NT2/D1 (cell line): ENCODE data around the gene ZMIZ2.
"Not testable (repeated sequence)": the region's sequence is repeated elsewhere in the genome, so short reads cannot be mapped to it uniquely, and the experiment has no call there.

ENCODE experiments used
- DNase-seq: peaks from one replicate; pipeline ENCODE4 v3.0.0-alpha.2; 2011; ENCODE audit warnings: low read depth, low spot score
- H3K27me3 ChIP-seq: 2 replicates; pipeline ENCODE4 v1.6.0; 2011; ENCODE audit warnings: mild to moderate bottlenecking; ENCODE audit not compliant: insufficient read length, insufficient read depth
- H3K36me3 ChIP-seq: 2 replicates; pipeline ENCODE4 v1.6.1; 2011; ENCODE audit warnings: mild to moderate bottlenecking, low read length, mixed read lengths; ENCODE audit not compliant: insufficient read depth, insufficient read length
- H3K4me1 ChIP-seq: 2 replicates; pipeline ENCODE4 v1.5.1; 2011; ENCODE audit not compliant: insufficient read depth, insufficient read length
- H3K4me3 ChIP-seq: 2 replicates; pipeline ENCODE4 v1.5.1; 2011; ENCODE audit warnings: low read depth; ENCODE audit not compliant: insufficient read length
- H3K9ac ChIP-seq: 2 replicates; pipeline ENCODE4 v1.6.0; 2011; ENCODE audit warnings: low read depth; ENCODE audit not compliant: insufficient read length
- H3K9me3 ChIP-seq: 2 replicates; pipeline ENCODE4 v1.5.1; 2011; ENCODE audit warnings: mild to moderate bottlenecking, low read length; ENCODE audit not compliant: insufficient read depth
- SUZ12 ChIP-seq: IDR thresholded peaks from 2 replicates; pipeline ENCODE4 v1.6.1; 2011; ENCODE audit not compliant: insufficient read length, insufficient read depth; ENCODE audit errors: extremely low read depth
- YY1 ChIP-seq: IDR thresholded peaks from 2 replicates; pipeline ENCODE4 v1.6.1; 2011; ENCODE audit not compliant: insufficient read length, insufficient read depth
- ZNF274 ChIP-seq: IDR thresholded peaks from 2 replicates; pipeline ENCODE4 v1.6.1; 2011; ENCODE audit warnings: mild to moderate bottlenecking, low read depth, low read length

The ZMIZ2 gene

GRCh38 chr7:44729949-44730590, 18.6 kb upstream of the ZMIZ2 start:
- Histone ChIP-seq H3K27me3 (no peaks in the 10 kb centered on the region), H3K4me3 (no peak overlapping the region), H3K9ac (no peak overlapping the region), H3K4me1 (peaks cover 3% of the 10 kb centered on the region), H3K36me3 (no peaks in the 10 kb centered on the region), H3K9me3 (no peaks in the 10 kb centered on the region)
- DNase-seq = no peak
- TF ChIP-seq YY1 = no peak
- TF ChIP-seq SUZ12 = no peak
- no peak for TF ChIP-seq ZNF274

- H3K9me3 ChIP-seq, DNase-seq, H3K36me3 ChIP-seq, H3K4me3 ChIP-seq, H3K4me1 ChIP-seq, H3K27me3 ChIP-seq, H3K9ac ChIP-seq: not testable (repeated sequence)
Measured at GRCh38 chr7:44732971-44733370, 15.7 kb upstream of the ZMIZ2 start.

GRCh38 chr7:44733708-44734481, 14.8 kb upstream of the ZMIZ2 start:
- TF ChIP-seq SUZ12 (no peak), YY1 (no peak), ZNF274 (no peak)
- Histone ChIP-seq H3K27me3 (no peaks in the 10 kb centered on the region), H3K36me3 (no peaks in the 10 kb centered on the region), H3K4me3 (no peak overlapping the region), H3K9me3 (no peaks in the 10 kb centered on the region), H3K4me1 (peaks cover 5% of the 10 kb centered on the region), H3K9ac (no peak overlapping the region)
- no peak for DNase-seq

- Histone ChIP-seq H3K36me3 (no peaks in the 10 kb centered on the region), H3K27me3 (no peaks in the 10 kb centered on the region), H3K4me3 (no peak overlapping the region), H3K4me1 (peaks cover 6% of the 10 kb centered on the region), H3K9me3 (no peaks in the 10 kb centered on the region), H3K9ac (no peak overlapping the region)
- TF ChIP-seq YY1 (no peak), ZNF274 (no peak), SUZ12 (no peak)
- no peak for DNase-seq
Measured at GRCh38 chr7:44735403-44736165, 13.1 kb upstream of the ZMIZ2 start.

- H3K27me3 ChIP-seq = no peaks in the 10 kb centered on the region
- H3K36me3 ChIP-seq = no peaks in the 10 kb centered on the region
- H3K9ac ChIP-seq = no peak overlapping the region
- H3K4me1 ChIP-seq = peaks cover 6% of the 10 kb centered on the region
- H3K9me3 ChIP-seq = no peaks in the 10 kb centered on the region
- DNase-seq = no peak
- no peak for TF ChIP-seq YY1
- TF ChIP-seq SUZ12 = no peak
- no peak for TF ChIP-seq ZNF274
- no peak overlapping the region for H3K4me3 ChIP-seq
Measured at GRCh38 chr7:44736896-44737295, 11.8 kb upstream of the ZMIZ2 start.

GRCh38 chr7:44738051-44738723, 10.5 kb upstream of the ZMIZ2 start:
- H3K9me3 ChIP-seq = no peaks in the 10 kb centered on the region
- no peak for DNase-seq
- no peaks in the 10 kb centered on the region for H3K36me3 ChIP-seq
- H3K9ac ChIP-seq = no peak overlapping the region
- H3K27me3 ChIP-seq = no peaks in the 10 kb centered on the region
- TF ChIP-seq ZNF274 = no peak
- no peak for TF ChIP-seq SUZ12
- no peak for TF ChIP-seq YY1
- peaks cover 6% of the 10 kb centered on the region for H3K4me1 ChIP-seq
- H3K4me3 ChIP-seq = no peak overlapping the region

- H3K9me3 ChIP-seq = no peaks in the 10 kb centered on the region
- no peaks in the 10 kb centered on the region for H3K36me3 ChIP-seq
- H3K27me3 ChIP-seq = no peaks in the 10 kb centered on the region
- DNase-seq = no peak
- H3K4me3 ChIP-seq = no peak overlapping the region
- H3K4me1 ChIP-seq = peaks cover 6% of the 10 kb centered on the region
- H3K9ac ChIP-seq = no peak overlapping the region
- TF ChIP-seq SUZ12 (no peak), YY1 (no peak), ZNF274 (no peak)
Measured at GRCh38 chr7:44738876-44739665, 9.6 kb upstream of the ZMIZ2 start.
